Breast epithelium (tissue), 4 donors: ENCODE data around the gene SYNE1. TPM values are rescaled to one million over a fixed set of nuclear protein-coding genes. Genes with fewer than 3 reads are reported as not detected.

Source experiments
- DNase-seq, 2 donors: peaks; one replicate each; pipeline ENCODE4 v3.0.0-alpha.2; 2019; ENCODE audit warnings: low spot score in 2 of 2
- H3K27ac ChIP-seq, 2 donors: fragments of 200-600 bp; sonication (generic) in 1 of 2; one replicate each; pipeline ENCODE4 v1.5.1; 2016 to 2019; ENCODE audit warnings: mild to moderate bottlenecking in 1 of 2
- H3K27me3 ChIP-seq, 2 donors: fragments of 200-600 bp; sonication (generic) in 1 of 2; one replicate each; pipeline versions ENCODE4 v1.5.1 to v1.6.0; 2017 to 2019; ENCODE audit warnings: control low read depth in 1 of 2, mild to moderate bottlenecking in 1 of 2
- H3K36me3 ChIP-seq: fragments of 200-600 bp; one replicate; pipeline ENCODE4 v1.5.1; 2019
- H3K4me1 ChIP-seq, 2 donors: fragments of 200-600 bp; sonication (generic); one replicate each; pipeline ENCODE4 v1.5.1; 2016 to 2019; ENCODE audit warnings: control low read depth in 1 of 2
- H3K4me3 ChIP-seq, 3 donors: fragments of 200-600 bp; sonication (generic); 1 replicate in 2 of 3; 2 replicates in 1 of 3; pipeline ENCODE4 v1.5.1; 2016 to 2019; ENCODE audit warnings: mild to moderate bottlenecking in 3 of 3, moderate library complexity in 2 of 3
- H3K9me3 ChIP-seq, 2 donors: fragments of 200-600 bp; sonication (generic) in 1 of 2; one replicate each; pipeline ENCODE4 v1.5.1; 2016 to 2019; ENCODE audit warnings: control low read depth in 1 of 2
- POLR2A ChIP-seq: fragments of 450-650 bp; IDR thresholded peaks from one replicate; pipeline ENCODE4 v1.6.1; 2016; ENCODE audit warnings: antibody characterized with exemption, mild to moderate bottlenecking, moderate library complexity
- POLR2AphosphoS5 ChIP-seq, 3 donors: sonication (generic); formaldehyde crosslinking; IDR thresholded peaks; one replicate each; pipeline ENCODE4 v1.6.1; 2017; ENCODE audit warnings: antibody characterized with exemption in 3 of 3
- intact Hi-C: fragments of 100-400 bp; cut with DNase I; formaldehyde crosslinking; loops from one replicate; pipeline ENCODE4 v1.15.1; 2023; ENCODE audit warnings: low total_unique reads
- total RNA-seq, 3 donors: library from RNA; depleted of rRNA; stranded (reverse); fragments of >200 nt; gene quantifications; one replicate each; pipeline ENCODE4 v1.1.0, GENCODE V29; 2016
- TF ChIP-seq, protein P1 (sequence below), 3 donors: fragments of 450-650 bp; IDR thresholded peaks; one replicate each; pipeline ENCODE4 v1.5.1; 2016 to 2017; ENCODE audit warnings: antibody characterized with exemption in 3 of 3, mild to moderate bottlenecking in 3 of 3, moderate library complexity in 3 of 3

SYNE1 gene
- total RNA-seq, 3 donors from 2014 or later: 80.9 to 106 (median 95.7) TPM

DNA sequence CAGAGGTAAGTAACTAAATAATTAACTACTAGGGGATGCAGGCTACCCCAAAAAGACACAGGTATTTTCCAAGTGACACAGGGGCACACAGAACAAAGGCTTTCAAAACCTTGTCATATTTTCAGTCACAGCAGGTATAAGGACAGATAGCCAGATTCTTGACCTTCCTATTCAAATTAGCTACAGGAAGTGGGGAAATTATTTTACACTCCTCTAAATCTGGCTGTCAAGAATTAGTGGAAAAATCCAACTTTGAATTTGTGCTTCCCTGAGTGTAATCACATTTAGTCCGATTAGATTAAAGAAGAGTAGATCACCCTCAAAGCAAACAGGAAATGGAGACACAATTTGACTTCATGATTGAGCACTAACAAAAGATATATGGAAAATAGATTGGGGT lies 60.6 kb downstream of the SYNE1 start:
- no peaks in the 10 kb centered on the region for H3K36me3 ChIP-seq
- no peak overlapping the region for H3K4me3 ChIP-seq
- intact Hi-C loops: no loop called here
- DNase-seq: no peak
- no peaks in the 10 kb centered on the region for H3K9me3 ChIP-seq
- no peaks in the 10 kb centered on the region for H3K4me1 ChIP-seq
- no peaks in the 10 kb centered on the region for H3K27me3 ChIP-seq
- TF ChIP-seq POLR2A (no peak), POLR2AphosphoS5 (IDR thresholded peaks at IDR 0.05) (no peak)
- TF ChIP-seq, protein P1, sequence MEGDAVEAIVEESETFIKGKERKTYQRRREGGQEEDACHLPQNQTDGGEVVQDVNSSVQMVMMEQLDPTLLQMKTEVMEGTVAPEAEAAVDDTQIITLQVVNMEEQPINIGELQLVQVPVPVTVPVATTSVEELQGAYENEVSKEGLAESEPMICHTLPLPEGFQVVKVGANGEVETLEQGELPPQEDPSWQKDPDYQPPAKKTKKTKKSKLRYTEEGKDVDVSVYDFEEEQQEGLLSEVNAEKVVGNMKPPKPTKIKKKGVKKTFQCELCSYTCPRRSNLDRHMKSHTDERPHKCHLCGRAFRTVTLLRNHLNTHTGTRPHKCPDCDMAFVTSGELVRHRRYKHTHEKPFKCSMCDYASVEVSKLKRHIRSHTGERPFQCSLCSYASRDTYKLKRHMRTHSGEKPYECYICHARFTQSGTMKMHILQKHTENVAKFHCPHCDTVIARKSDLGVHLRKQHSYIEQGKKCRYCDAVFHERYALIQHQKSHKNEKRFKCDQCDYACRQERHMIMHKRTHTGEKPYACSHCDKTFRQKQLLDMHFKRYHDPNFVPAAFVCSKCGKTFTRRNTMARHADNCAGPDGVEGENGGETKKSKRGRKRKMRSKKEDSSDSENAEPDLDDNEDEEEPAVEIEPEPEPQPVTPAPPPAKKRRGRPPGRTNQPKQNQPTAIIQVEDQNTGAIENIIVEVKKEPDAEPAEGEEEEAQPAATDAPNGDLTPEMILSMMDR (IDR thresholded peaks at IDR 0.05): no peak
- peak overlapping the region in 1 of 2 donors; percentile 69 for H3K27ac ChIP-seq

DNA sequence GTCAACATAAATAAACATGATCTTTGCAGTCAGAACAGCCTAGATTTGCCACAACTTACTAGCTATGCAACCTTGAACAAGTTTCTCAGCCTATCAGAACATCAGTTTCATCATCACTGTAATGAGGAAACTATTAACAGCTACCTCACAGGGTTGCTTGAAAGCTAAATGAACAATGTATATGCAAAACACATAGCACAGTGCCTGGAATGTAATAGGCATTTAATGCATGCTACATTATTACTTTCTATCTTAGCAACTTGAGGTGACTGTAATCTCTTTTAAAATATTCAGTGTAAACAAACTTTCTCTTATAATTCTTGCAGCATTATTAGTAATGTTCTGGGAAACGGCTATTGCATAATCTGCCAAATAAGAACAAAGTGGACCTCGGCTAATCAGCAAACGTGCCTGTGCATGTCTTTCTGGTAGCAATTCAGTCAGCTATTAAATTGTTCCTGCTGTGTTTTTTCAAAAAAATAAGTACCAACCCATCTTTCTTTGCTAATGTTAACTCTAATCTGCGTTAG lies 61.5 kb downstream of the SYNE1 start:
- no peaks in the 10 kb centered on the region for H3K9me3 ChIP-seq
- H3K4me1 ChIP-seq: no peaks in the 10 kb centered on the region
- H3K36me3 ChIP-seq: no peaks in the 10 kb centered on the region
- H3K4me3 ChIP-seq: no peak overlapping the region
- peak in 1 of 2 donors; percentile 26 for DNase-seq
- intact Hi-C loops: no loop called here
- no peaks in the 10 kb centered on the region for H3K27me3 ChIP-seq
- H3K27ac ChIP-seq: peak overlapping the region in 1 of 2 donors; percentile 69
- TF ChIP-seq POLR2AphosphoS5 (IDR thresholded peaks at IDR 0.05): peak in 1 of 3 donors; percentile 46
- TF ChIP-seq, protein P1 (IDR thresholded peaks at IDR 0.05): no peak

DNA sequence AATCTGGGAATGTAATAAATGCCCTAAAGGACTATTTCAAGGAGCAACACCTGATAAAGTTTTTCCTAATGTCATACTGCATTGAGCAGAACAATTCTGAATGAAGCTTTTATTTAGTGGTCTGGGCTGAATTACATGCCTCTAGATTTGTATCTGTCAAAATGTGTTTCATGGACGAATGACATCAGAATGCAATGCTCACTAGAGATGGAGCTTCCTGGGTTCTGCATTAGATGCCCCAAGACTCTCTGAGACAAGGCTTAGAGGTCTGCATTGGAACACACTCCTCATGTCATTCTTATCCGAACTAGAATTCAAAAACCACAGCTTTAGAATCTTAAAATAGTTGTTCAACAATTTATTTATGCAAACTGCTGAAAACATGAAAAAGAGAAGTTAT lies 62.0 kb downstream of the SYNE1 start:
- DNase-seq: no peak
- TF ChIP-seq POLR2A (no peak), POLR2AphosphoS5 (IDR thresholded peaks at IDR 0.05) (no peak)
- TF ChIP-seq, protein P1 (IDR thresholded peaks at IDR 0.05): no peak
- Histone ChIP-seq H3K27ac (peak overlapping the region in 1 of 2 donors; percentile 8), H3K4me3 (no peak overlapping the region), H3K9me3 (no peaks in the 10 kb centered on the region), H3K27me3 (no peaks in the 10 kb centered on the region), H3K4me1 (no peaks in the 10 kb centered on the region), H3K36me3 (no peaks in the 10 kb centered on the region)
- intact Hi-C loops: no loop called here

DNA sequence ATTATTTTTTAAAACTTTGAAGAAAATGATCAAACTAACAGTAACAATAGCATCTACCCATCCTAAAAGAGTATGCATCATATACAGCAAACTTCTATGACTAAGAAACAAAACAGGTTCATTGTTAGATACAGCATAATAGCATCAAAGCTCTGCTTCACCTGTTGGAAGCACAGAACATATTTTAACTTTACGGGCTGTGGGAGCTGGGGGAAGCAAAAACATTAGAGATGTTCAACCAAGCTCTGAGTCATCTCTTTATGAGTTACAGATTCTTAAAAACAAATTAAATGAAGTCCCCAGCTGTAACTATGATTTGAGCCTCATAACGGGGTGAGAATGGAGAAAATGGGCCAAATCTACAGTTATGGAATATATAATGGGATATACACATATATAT lies 63.4 kb downstream of the SYNE1 start:
- TF ChIP-seq, protein P1 (IDR thresholded peaks at IDR 0.05): no peak
- TF ChIP-seq POLR2AphosphoS5 (IDR thresholded peaks at IDR 0.05): no peak
- intact Hi-C loops: no loop called here

DNA sequence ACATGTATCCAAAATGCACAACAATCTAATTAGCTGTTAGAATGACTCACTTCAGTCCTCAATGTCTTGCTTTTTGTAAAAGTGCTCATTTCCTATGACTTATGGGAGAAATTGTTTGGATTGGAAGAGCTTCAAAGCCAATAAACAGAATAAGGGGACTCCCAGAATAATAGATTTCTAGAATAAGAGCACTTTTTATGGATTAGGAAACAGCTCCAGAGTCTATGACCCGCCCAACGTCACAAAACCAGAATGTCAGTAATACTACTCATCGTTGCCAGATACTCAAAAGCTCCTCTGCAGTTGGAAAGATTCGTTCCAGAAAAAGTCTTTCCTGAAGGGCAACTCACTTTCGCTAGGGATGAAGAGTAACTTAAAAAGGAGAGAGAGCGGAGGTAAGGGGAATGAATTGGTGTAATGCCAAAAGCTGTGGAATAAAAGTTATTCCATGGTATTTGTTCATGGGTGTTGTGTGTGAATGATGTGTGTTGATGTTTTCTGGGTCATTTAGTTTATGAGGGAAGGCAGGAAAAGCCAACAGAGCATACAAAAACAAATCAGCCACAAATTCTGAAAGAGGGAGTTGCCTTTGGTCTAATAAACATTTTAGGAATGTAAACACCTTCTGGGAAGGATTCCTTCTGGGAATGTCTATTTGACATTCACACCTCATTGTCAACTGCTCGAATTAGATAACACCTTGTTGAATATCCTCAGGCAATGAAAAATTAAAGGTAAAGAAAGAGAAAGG lies 64.6 kb downstream of the SYNE1 start:
- no peaks in the 10 kb centered on the region for H3K27me3 ChIP-seq
- H3K27ac ChIP-seq: no peak overlapping the region
- intact Hi-C loops: no loop called here
- no peaks in the 10 kb centered on the region for H3K9me3 ChIP-seq
- no peaks in the 10 kb centered on the region for H3K4me1 ChIP-seq
- no peaks in the 10 kb centered on the region for H3K36me3 ChIP-seq
- DNase-seq: no peak
- H3K4me3 ChIP-seq: no peak overlapping the region
- TF ChIP-seq, protein P1 (IDR thresholded peaks at IDR 0.05): no peak
- TF ChIP-seq POLR2A (no peak), POLR2AphosphoS5 (IDR thresholded peaks at IDR 0.05) (no peak)

More for the DNA sequence above, 63.4 kb downstream of the SYNE1 start:
- H3K4me1 ChIP-seq: no peaks in the 10 kb centered on the region
- no peak overlapping the region for H3K27ac ChIP-seq
- H3K36me3 ChIP-seq: no peaks in the 10 kb centered on the region
- no peak overlapping the region for H3K4me3 ChIP-seq
- H3K9me3 ChIP-seq: no peaks in the 10 kb centered on the region
- DNase-seq: no peak
- H3K27me3 ChIP-seq: no peaks in the 10 kb centered on the region
